Skeletal muscle satellite cell (primary cell): ENCODE results near the gene CENPM.

Experiments
- H3K27me3 ChIP-seq: 2 replicates; pipeline ENCODE4 v1.7.0; 2013; ENCODE audit warnings: low read length; ENCODE audit not compliant: control insufficient read depth, insufficient read depth
- H3K36me3 ChIP-seq: 2 replicates; pipeline ENCODE4 v1.7.0; 2013; ENCODE audit warnings: mild to moderate bottlenecking, control low read depth, low read length; ENCODE audit not compliant: insufficient read depth
- H3K4me1 ChIP-seq: 2 replicates; pipeline ENCODE4 v1.7.0; 2013; ENCODE audit warnings: low read length; ENCODE audit not compliant: control insufficient read depth, insufficient read depth
- H3K4me2 ChIP-seq: 2 replicates; pipeline ENCODE4 v1.7.0; 2013; ENCODE audit warnings: mild to moderate bottlenecking, low read length
- H3K4me3 ChIP-seq: 2 replicates; pipeline ENCODE4 v1.7.0; 2013; ENCODE audit warnings: low read length
- H3K9ac ChIP-seq: 2 replicates; pipeline ENCODE4 v1.7.0; 2013; ENCODE audit warnings: mild to moderate bottlenecking, low read depth, low read length, moderate library complexity
- H3K9me3 ChIP-seq: replicated peaks from 2 replicates; pipeline ENCODE4 v1.7.0; 2013; ENCODE audit warnings: mild to moderate bottlenecking, control low read depth, low read length
- small RNA-seq: library from RNA; depleted of rRNA; stranded (forward); fragments of <200 nt; gene quantifications from one replicate; pipeline ENCODE3, GENCODE V24; 2012

Gene CENPM

GRCh38 chr22:41900652-41901312 is 46.2 kb downstream of the CENPM start:
- no peaks in the 10 kb centered on the region for H3K9me3 ChIP-seq
- H3K27me3 ChIP-seq, result no peaks in the 10 kb centered on the region
- peaks cover 62% of the 10 kb centered on the region for H3K36me3 ChIP-seq
- H3K9ac ChIP-seq, result no peak overlapping the region
- H3K4me3 ChIP-seq, result no peak overlapping the region
- no peaks in the 10 kb centered on the region for H3K4me1 ChIP-seq
- no peak overlapping the region for H3K4me2 ChIP-seq

DNA sequence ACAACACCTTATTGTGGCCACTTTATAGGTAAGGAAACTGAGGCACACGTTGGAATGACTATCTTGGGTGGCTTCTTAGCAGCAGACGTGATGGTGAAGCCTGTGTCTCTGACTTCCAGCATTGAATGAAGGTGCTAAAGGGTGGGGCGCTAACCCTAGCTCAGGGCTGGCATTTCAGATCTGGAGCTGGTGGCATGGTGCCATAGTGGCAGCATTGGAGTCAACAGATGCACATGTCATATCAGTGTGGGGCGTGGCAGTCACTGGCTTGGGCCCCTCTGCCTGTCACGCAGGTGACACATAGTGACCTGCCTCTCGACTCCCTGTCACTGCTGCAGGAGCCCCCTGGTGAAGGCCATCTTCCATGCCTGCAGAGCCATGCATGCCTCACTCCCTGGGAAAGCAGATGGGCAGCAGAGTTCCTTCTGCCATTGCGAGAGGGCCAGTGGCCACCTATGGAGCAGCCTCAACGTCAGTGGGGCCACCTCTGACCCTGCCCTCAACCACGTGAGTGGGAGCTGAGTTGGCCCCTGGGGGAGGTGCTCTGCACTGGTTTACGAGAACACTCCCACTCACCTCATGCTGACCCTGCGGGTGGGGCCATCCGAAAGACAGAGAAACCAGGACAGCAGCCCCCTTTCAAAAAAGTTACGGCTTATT is 46.8 kb downstream of the CENPM start:
- H3K4me2 ChIP-seq, result no peak overlapping the region
- H3K9ac ChIP-seq, result no peak overlapping the region
- peaks cover 60% of the 10 kb centered on the region for H3K36me3 ChIP-seq
- no peaks in the 10 kb centered on the region for H3K4me1 ChIP-seq
- H3K4me3 ChIP-seq, result no peak overlapping the region
- H3K27me3 ChIP-seq, result no peaks in the 10 kb centered on the region
- H3K9me3 ChIP-seq, result no peaks in the 10 kb centered on the region

DNA sequence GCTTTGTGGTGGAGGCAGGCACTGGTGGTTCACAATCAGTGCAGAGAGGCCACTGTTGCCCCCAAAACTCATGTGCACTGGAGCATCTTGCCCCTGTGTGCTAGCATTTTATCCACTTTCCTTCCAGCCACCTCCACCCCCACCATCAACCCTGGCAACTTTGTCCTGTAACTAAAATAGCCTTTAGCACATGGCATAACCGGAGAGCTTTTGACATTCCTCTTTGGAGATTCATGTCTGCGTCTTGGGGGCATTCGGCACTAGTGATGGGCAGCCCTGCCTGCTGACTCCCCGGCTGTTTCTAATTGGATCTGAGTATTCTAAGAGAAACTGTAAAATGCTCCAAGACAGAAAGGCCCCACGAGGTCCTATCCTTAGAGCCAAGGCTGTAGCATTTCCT is 47.8 kb downstream of the CENPM start:
- H3K4me3 ChIP-seq, result no peak overlapping the region
- H3K9me3 ChIP-seq, result no peaks in the 10 kb centered on the region
- H3K4me1 ChIP-seq, result no peaks in the 10 kb centered on the region
- no peak overlapping the region for H3K4me2 ChIP-seq
- H3K36me3 ChIP-seq, result peaks cover 61% of the 10 kb centered on the region
- no peaks in the 10 kb centered on the region for H3K27me3 ChIP-seq
- no peak overlapping the region for H3K9ac ChIP-seq

DNA sequence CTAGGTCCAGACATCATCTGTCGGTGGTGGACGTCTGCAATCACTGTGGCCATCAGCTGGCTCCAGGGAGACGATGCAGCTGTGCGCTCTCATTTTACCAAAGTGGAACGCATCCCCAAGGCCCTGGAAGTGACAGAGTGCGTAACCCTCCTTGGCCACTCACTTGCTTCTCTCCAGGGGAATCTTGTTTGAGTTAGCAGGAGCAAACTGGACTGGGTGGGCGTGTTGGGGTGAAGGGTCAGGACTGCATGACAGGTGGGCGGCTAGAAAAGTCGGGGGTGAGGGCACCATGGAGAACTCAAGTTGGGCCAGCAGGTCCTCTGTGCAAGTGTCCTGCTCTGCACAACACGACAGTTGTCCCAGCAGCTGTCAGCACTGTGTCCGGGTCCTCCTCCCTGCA is 48.3 kb downstream of the CENPM start:
- Histone ChIP-seq H3K27me3 (no peaks in the 10 kb centered on the region), H3K4me3 (no peak overlapping the region), H3K9ac (no peak overlapping the region), H3K9me3 (no peaks in the 10 kb centered on the region), H3K4me1 (no peaks in the 10 kb centered on the region), H3K36me3 (peaks cover 58% of the 10 kb centered on the region), H3K4me2 (no peak overlapping the region)

DNA sequence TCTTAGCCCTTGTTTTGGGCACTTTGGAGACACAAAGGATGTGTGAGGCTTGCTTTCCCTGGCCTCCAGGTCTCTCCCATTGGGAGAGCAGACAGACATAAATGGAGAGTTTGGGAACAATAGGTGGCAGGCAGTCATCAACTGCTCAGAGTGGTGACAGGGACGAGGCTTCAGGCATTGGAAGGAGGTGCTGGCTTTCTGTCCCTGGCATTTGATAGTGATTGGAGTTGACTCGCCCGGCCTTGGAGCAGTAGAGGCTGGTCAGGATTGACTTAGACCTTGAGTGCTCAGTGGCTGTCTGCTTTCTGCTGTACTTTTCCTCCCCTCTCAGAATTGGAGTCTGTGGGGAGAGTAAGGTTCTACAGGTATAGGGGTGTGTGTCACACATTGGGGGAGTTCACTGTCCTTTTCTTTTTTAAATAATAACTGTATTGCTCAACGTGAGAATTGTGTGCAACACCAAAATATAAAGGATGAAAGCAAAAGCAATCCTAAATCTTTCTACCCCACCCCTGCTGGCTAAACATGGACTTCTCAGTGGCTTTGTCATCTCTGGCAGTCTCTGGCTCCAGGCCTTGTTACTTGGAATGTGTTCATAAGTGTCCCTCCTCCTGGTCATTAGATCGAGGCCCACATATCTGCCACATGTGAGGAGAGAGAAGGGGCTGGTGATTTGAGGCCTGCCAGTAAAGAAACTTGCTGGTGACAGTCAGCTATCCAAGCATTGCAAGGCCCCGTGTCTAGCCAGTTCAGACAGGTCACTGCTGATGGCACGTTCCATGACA is 53.2 kb downstream of the CENPM start:
- H3K9ac ChIP-seq, result no peak overlapping the region
- no peaks in the 10 kb centered on the region for H3K9me3 ChIP-seq
- H3K4me1 ChIP-seq, result no peaks in the 10 kb centered on the region
- H3K4me3 ChIP-seq, result no peak overlapping the region
- peaks cover 45% of the 10 kb centered on the region for H3K36me3 ChIP-seq
- no peaks in the 10 kb centered on the region for H3K27me3 ChIP-seq
- H3K4me2 ChIP-seq, result no peak overlapping the region

DNA sequence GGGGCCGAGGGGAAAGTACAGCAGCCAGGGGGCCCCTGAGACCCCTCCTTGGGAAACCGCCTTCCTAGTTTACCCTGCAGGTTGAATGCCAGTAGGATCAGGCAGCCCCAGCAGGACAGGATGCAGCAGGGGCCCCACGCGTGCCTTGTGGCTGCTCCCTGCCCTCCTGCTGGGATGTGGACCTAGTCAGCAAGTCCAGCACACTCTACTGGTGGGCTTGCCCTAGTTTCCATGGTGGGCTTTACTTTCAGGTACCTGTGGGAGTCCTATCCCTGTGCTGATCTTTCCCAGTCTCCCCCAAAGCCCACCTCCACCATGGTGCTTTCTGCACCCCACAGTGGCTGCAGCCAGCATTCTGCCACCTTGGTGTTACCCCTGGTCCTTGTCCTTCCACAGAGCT is 54.2 kb downstream of the CENPM start:
- Histone ChIP-seq H3K36me3 (peaks cover 46% of the 10 kb centered on the region), H3K4me1 (no peaks in the 10 kb centered on the region), H3K27me3 (no peaks in the 10 kb centered on the region), H3K4me3 (no peak overlapping the region), H3K4me2 (no peak overlapping the region), H3K9me3 (no peaks in the 10 kb centered on the region), H3K9ac (no peak overlapping the region)

DNA sequence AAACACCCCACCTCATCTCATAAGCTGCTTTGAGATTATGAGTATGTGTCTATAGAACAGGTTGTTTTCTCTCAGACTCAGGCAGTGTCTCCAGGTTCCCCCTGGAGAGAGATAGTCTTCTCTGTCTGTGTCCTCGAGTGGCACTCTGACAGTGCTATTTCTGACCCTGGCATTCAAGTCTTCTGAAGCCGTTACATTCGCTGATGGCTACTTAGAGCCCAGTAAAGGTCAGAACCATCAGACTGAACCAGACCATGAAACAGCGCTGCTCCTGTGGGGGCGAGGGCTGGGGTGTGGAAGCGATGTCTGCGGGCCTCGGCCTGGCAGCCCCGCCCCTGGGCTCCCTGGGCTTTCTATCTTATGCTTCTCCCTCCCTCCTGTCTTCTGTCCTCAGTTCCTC is 55.5 kb downstream of the CENPM start:
- no peaks in the 10 kb centered on the region for H3K27me3 ChIP-seq
- H3K4me2 ChIP-seq, result no peak overlapping the region
- no peak overlapping the region for H3K4me3 ChIP-seq
- H3K9ac ChIP-seq, result no peak overlapping the region
- H3K9me3 ChIP-seq, result no peaks in the 10 kb centered on the region
- H3K36me3 ChIP-seq, result peaks cover 45% of the 10 kb centered on the region
- H3K4me1 ChIP-seq, result no peaks in the 10 kb centered on the region

Small RNA genes lying within 50 kb of the gene (small RNA-seq; reads per million reads assigned to genes)
- gene MIR33A, result 3.8 reads per million, percentile 81 among the genes with 10 or more reads in this experiment
